Embryonic facial prominence (tissue), 1 donor: Measurements from ENCODE around the gene ANKRD13B.
"Not testable (repeated sequence)": the region's sequence is repeated elsewhere in the genome, so short reads cannot be mapped to it uniquely, and the experiment has no call there.

Experiments
- DNase-seq: peaks from one replicate; pipeline ENCODE4 v3.0.0-alpha.2; 2016; ENCODE audit errors: extremely low spot score

ANKRD13B gene

DNA sequence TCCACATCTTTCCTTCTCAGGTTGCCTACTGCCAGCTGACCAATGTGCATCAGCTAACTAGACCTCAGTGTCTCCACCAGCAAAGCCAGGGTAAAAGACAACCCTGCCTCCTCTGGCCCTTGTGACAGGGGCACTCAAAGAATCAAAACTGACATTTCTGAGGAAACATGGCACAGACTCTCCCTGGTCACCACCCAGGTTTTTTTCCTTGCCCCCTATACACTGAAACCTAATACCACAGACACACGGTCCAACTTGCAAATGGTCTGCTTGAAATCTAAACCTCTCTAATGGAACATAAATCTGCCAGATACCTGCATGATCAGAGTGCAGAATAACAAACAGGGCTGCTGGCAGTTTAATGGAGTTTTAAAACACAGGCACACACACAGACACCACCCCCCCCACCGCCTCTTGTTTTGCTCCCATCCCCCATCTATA, 49.3 kb downstream of the ANKRD13B start:
- no peak for DNase-seq

- DNase-seq: no peak
Observed at GRCh38 chr17:29643817-29644160, 50.9 kb downstream of the ANKRD13B start.

GRCh38 chr17:29645515-29646051, 52.7 kb downstream of the ANKRD13B start:
- DNase-seq: no peak

DNA sequence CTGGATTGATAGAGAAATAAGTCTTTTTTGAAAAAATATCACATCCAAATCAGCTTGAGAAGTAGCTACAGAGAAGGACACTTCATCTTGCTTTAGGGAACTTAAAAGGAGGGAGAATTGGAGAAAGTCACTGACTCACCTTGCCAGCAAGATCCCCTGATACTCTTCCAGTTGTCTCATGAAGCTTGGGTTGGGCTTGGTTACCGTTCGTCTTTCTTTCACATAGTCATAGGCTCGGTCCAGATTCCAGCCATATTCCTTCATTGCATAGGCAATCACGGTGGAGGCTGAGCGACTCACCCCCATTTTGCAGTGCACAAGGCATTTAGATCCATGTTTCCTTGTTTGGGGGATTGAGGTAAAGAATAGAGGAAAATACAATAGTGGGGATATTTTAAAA, 55.1 kb downstream of the ANKRD13B start:
- no peak for DNase-seq

GRCh38 chr17:29649359-29649758, 56.4 kb downstream of the ANKRD13B start:
- no peak for DNase-seq

DNA sequence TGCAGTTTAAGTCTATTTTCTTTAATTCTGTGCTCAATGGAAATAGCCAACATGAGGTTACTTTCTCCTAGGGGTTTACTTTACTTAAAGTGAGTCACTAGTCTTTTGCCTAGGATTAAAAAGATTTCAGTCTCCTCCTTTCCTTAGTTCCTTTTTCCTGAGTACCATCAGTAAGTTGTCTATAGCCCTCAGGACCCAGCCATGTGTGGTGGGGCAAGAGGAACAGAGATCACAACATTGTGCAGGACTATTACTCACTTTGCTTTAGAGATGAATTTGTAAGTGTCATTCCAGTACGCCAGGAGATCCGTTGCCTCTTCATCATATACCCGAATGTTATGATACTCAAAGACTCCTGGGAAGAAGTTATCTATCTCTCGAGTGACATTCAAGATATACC, 57.5 kb downstream of the ANKRD13B start:
- DNase-seq: no peak

DNA sequence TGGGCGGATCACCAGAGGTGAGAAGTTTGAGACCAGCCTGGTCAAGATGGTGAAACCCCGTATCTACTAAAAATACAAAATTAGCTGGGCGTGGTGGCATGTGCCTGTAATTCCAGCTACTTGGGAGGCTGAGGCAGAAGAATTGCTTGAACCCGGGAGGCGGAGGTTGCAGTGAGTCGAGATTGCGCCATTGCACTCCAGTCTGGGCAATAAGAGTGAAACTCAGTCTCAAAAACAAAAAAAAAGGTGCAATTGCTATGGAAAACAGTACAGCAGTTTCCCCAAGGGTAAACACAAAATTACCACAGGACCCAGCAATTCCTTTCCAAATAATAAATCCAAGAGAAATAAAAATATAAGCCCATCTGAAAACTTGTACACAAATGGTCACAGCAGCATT, 59.0 kb downstream of the ANKRD13B start:
- not testable (repeated sequence) for DNase-seq

- no peak for DNase-seq
Observed at GRCh38 chr17:29652976-29653375, 60.0 kb downstream of the ANKRD13B start.

GRCh38 chr17:29653995-29654714, 61.2 kb downstream of the ANKRD13B start:
- DNase-seq: no peak

DNA sequence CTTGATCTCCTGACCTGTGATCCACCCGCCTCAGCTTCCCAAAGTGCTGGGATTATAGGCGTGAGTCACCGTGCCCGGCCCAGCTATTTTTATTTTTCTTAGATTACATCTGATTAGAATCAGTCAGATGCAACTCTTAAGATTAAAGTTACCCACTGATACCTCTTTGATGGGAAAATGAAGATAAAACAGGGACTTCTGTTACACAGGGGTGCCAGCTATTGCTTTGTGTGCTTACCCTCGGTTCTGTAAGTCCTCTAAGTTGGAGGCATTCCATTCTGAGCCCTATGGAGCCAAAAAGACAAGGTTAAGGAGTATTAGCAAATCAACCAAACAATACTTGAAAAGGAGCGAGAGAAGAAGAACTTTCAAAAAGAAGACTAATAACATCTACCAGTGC, 62.4 kb downstream of the ANKRD13B start:
- no peak for DNase-seq

DNA sequence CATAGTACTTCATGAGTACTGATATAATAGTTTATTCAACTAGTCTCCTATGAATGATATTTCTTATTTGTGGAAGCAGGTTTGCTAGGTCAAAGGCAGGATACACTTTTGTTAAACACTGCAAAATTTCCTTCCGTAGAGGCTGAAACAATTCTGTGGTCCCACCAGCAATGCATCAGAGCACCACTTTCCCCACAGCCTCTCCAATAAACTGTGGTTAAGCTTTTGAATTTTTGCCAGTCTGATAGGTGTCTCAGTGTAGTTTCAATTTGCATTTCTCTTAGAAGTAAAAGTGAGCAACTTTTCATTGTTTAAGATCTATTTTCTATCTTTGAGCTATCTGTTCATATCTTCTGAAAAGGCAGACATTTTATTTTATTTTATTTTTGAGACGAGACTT, 66.2 kb downstream of the ANKRD13B start:
- DNase-seq: no peak

GRCh38 chr17:29661213-29661612, 68.3 kb downstream of the ANKRD13B start:
- no peak for DNase-seq

- no peak for DNase-seq
Observed at GRCh38 chr17:29663155-29663554, 70.2 kb downstream of the ANKRD13B start.
